HG03095 (cell line): ENCODE data around the gene TTLL5.
"Not testable (repeated sequence)": the region's sequence is repeated elsewhere in the genome, so short reads cannot be mapped to it uniquely, and the experiment has no call there.

Experiments used
- ATAC-seq: cut with Tn5 transposase; IDR thresholded peaks from one replicate; pipeline ENCODE4 v1.9.1; 2021; ENCODE audit warnings: moderate library complexity; ENCODE audit not compliant: unreplicated experiment

Gene TTLL5

DNA sequence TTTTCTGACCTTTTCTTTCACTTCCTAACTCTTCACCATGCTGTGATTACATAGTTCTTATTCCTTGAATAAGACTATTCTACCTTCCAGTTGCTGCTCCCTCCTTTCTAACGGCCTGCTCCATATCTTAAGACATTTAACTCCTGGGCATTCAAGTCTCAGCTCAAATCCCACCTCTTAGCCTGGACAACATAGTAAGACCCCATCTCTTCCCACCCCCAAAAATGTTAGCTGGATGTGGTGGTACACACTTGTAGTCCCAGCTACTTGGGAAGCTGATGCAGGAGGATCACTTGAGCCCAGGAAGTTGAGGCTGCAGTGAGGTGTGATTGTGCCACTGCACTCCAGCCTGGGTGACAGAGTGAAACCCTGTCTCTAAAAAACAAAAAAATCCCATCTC lies 11.3 kb upstream of the TTLL5 start:
- ATAC-seq, result no peak

DNA sequence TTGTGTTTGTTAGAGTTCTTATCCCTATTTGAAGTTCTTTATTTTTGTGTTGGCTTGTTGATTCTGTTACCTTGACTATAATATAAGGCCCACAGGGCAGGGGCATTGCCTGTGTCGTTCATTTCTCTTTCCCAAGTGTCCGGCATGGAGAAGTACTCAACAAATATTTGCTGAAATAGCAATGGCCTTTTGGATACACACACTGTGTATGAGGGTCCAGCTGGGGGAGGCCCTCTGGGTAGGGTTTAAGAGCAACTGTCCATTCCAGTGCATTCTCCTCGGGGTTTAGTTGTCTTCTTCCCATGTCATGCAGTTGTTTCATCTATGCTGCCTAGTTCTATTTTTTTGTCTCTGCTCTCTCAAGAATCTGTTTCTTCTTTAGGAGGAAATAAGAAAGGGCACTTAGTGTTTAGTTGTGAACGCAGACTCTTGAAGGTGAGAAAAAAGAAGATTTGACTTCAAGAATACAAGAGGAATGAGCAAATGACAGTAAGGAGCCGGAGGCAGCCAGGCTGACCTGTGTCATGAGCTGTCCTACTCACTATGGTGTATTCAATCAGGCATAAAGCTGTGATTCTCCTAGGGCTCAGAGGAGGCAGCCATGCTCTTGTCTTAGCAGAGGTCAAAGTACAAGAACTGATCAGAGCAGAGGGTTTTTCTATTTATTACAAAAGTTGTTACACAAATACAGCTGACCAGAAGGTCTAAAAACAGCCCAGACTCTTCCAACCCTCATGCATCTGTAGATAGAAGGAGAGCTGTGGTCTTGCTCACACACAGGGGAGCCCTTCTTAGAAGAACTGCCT lies 10.6 kb upstream of the TTLL5 start:
- no peak for ATAC-seq

DNA sequence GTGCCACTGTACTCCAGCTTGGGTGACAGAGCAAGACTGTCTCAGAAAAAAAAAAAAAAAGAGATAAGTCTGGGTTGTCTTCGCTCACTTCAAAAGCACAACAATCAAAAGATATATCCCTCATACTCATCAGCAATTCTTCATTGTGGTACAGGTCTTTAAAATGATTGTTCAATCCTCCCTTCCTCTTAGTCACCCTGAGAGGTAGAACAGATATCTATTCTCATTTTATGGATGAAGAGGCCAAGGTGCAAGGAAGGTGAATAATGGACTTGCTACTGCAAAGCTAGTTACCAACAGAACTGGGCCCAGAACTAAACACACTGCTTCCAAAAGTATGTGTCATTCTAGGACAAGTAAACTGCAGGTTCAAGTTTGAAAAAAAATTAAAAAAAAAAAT lies 7.5 kb upstream of the TTLL5 start:
- ATAC-seq, result no peak

DNA sequence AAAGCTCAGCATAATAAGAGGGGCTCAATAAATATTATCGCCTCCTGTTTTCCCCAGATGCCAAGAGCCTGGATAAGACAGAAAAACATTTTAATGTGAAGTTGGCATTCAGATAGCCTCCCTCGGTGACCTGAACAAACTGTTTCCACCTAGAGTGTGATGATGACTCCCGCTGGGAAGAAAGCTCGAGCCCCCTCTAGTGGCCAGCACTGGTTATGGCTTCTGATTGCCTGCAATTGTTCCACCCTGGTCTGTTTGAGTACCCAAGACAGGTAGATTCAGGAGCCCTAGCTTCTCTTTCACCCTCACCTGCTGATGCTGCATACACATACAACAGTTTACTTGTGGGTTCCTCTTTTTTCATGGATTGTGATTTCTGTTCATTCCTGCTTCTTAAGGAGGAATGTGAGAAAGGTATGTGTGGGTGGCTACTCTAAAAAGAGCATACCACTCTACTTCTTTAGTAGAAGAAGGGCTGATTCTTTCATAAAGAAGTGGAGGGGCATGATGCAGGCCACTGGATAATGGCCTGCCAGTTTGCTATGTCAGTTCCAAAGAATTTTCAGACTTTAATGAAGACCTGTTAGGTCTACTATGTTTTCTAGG lies 6.8 kb upstream of the TTLL5 start:
- peak; percentile 69 for ATAC-seq

DNA sequence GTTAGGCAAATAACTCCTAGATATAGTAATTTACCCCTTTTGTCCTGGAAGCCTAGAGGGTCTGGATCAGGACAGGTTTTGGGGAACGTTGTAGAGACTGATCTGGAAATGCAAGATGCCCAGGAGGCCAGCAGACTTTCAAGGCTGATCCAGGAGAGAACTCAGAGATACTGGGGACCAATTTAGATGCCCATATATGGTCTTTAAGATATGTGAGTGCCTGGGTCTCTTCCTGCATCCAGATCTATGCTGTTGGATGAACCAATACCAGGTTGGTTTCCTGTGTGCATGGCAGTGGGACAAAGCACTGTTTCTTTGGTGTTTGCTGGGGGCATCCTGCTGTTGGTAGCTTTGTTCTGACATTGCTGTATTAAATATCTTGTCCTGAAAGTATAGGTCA lies 5.8 kb upstream of the TTLL5 start:
- no peak for ATAC-seq

DNA sequence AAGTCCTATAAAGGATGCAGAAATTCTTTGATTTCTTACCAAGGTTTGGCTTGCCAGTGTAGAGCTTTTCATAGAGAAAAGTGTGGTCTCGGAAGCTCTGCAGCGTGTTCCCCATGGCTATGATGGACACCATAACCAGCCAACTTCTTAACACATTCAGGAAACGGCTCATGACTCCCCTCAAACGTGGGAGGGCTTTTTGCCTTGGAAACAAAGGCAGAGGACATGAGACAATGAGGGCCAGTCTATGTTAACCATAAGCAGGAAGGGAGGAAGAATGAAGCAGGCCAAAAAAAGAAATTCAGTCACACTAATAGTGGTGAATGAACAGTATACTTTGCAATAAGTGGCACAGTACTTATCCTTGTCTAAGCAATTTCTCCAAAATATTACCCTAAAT lies 3.7 kb upstream of the TTLL5 start:
- no peak for ATAC-seq

DNA sequence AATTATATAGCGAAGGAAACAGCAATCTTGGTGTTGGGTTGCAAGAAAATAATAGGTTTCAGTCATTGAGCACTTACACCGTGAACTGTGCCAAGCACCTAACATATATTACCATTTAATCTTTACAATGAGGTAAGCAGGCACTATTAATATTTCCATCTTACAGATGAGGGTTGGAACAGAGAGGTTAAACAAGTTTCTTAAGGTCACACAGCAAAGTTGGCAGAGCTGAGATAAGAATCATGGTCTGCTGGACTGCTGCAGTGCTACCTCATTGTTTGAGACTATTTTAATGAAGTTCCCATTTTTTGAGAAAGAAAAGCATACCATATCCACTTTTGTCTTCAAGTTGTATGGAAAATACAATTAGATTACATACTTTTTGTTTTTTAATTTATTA lies 2.1 kb upstream of the TTLL5 start:
- no peak for ATAC-seq

DNA sequence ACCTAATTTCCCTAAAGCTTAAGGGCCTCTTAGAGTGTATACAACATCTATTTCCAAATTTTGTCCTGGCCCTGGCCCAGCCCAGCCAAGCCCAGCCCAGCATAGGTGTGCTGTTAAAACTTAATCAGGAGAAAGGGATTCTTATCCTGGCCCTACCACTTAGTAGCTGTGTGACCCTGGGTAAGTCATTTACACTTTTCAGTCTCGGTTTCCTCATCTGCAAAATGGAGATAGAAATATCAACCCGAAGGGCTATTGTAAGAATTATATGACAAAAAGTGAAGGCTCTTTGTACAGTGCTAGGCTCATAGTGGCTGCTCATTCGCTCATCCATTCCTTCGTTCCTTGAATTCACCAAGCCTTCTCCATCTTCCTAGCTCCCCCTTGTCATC lies 812 bp upstream of the TTLL5 start:
- ATAC-seq, result no peak

DNA sequence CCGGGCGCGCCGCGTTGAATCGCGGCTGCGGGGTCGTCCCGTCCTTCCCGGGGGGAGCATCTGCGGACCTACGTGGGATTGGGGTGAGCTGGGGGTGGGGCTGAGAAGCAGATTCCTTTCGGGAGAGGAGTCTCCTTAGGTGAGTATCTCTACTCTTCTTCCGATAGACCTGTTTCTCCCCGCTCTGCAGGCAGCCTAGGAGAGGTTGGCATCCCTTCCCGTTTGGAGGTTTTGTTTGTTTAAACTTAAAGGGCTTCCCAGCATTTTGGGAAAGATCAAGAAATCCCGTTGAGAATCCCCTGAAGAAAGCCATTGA lies 411 bp downstream of the TTLL5 start:
- no peak for ATAC-seq

DNA sequence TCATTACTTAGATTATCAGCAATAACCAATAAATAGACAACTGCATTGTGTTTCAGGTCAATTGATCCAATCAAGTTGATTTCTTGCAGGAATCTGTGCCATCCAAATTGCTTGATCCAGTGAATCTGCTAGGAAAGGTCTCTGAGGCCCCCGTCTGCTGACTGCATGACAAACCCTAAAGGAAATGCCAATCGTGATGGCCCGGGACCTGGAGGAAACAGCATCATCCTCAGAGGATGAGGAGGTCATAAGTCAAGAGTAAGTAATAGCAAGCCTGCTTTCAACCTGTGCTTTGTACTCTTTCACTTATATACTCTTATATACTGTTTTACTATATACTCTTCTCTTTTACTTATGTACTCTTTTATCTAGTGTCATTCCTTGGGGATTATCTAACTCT lies 1.9 kb downstream of the TTLL5 start:
- ATAC-seq, result no peak

DNA sequence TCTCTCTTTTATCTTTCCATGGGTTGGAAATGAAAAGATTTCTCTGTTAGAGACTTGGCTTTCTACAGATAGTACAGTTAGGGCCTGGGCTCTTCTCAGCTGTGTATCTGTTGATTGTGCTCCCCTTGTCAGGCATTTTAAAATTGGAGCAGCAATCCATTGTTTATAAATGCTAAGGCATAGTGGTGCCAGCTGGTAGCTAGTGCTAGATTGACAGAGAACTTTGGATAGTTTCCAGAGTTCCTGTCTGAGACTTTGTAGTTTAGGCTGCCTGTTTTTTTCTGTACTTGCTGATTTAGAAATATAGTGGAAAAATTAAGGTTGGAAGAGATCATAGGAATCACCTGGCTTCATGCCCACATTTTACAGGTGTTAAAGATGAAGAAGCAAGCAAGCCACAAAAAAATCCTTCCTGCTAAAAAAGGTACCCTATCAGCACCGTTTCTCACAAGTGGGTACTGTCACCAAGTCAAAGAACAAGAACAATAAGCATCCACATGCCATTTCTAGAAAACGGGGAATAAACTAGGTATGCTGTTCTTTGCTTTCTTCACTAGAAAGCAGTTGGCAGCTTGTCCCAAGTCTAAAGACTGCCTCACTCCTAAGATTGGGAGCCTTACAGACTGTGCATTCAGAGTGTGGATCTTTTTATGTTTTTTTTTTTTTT lies 6.2 kb downstream of the TTLL5 start:
- ATAC-seq, result no peak

DNA sequence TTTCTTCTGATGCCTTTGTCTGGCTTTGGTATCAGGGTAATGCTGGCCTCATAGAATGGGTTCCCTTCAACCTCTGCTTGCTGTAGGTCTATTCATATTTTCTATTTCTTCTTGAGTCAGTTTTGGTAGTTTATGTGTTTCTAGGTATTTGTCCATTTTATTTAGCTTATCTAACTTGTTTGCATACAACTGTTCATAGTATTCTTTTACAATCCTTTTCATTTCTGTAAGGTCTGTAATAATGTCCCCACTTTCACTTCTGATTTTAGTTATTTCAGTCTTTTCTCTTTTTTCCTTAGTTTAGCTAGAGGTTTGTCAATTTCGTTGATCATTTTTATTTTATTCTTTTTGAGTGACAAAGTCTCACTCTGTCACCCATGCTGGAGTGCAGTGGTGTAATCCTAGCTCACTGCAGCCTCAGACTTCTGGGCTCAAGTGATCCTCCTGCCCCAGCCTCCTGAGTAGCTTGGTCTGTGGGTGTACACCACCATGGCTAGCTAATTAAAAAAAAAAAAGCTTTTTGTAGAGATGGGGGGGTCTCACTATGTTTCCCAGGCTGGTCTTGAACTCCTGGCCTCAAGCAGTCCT lies 11.7 kb downstream of the TTLL5 start:
- ATAC-seq, result no peak

DNA sequence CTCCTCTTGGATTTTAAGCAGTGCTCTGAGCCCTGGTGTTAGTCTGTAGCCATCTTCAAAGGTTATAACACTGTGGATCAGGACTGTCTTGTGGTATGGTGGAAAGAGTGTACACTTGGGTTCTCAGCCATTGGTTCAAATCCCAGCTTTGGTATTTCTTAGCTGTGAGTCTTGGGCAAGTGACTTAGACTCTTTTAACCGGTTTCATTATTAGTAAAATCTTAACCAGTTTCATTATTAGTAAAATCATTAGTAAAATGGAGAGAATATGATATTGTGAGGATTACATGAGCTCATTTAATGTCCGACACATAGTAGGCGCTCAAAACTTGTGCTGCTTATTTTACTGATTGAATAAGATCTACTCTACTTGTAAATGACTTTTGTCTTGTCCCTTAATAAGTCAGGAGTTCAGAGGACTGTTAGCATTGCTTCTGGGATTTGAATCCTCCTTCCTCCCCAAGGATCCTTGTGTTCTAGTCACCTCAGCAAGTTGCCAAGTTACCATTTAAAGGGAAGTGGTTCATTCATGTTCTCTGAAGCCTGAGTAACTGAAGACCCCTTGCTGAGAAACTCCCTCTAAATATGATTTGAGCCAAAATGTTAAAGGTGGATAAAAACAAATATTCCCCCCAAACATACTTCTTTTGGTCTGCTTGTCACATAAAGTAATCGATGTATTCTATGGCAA lies 12.4 kb downstream of the TTLL5 start:
- ATAC-seq, result no peak

DNA sequence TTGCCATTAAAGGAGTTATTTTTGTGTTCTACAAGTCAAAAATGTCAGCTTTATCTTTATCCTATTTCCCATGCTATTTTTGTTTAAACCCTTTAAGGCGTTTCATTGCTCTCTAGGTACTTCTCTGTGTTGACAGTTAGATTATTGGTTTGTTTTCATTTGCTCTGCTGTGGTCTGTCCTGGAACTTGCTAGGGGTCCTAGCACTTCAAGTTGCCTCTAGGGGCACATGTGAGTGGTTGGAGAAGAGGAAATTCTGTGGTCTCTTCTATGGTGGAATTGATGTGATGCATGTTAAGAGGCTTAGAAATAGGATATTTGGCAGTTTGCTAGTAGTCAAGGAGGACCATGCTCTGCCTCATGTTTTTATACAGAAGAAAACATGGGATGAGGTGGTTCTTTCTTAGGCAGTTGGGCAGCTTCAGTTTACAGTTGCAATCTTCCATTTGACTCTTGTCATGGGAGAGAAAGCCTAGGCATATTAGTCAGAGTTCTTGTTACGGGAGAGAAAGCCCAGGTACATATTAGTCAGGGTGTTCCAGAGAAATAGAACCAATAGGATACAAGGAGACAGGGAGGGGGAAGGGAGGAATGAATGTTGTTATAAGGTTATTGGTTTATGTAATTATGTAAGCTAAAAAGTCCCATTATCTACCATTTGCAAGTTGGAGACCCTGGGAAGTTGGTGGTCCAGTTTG lies 14.4 kb downstream of the TTLL5 start:
- no peak for ATAC-seq

DNA sequence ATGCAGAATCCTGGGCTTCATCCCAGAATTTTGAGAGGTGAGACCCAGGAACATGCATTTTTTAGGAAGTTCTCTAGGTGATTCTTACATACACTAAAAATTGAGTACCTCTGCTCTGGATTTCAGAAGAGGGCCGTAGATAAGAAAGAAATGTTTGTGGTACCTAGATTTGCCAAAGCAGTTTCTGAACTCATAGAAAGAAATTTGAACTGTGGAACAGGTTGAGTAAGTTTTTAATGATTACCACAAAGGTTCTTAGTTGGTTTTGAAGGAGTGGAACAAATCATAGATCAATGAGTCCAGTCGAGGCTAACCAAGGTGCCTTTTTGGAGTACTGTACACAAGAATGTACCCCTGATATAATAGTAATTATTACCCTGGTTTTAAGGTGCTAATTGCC lies 24.9 kb downstream of the TTLL5 start:
- no peak for ATAC-seq

DNA sequence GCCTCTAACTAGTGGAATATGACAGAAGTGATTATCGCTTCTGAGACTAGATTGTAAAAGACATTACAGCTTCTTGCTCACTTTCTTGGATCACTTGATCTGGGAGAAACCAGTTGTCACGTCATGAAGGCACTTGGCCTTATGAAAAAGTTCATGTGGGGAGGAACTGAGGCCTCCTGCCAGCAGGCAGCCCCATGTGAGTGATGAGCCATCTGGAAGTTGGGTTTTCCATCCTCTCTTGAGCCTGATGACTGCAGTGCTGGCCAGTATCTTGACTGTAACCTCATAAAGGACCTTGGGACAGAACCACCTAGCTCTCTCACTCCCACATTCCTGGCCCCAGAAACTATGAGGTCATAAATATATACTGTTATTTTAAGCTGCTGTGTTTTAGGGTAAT lies 28.0 kb downstream of the TTLL5 start:
- no peak for ATAC-seq

DNA sequence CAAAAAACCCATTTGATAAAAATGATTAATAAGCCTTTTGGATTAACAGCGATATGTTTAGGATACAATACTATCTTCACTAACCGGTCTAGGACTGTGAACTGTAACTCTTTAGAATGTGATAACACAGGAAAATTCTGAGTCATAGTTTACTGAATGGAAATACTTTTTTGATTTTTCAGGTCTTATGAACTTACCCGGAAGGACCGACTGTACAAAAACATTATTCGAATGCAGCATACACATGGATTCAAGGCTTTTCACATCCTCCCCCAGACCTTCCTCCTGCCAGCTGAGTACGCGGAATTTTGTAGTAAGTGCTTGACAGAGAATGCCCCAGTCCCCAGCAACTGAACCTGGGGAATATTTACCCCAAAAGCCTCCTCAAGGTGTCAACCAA lies 29.0 kb downstream of the TTLL5 start:
- ATAC-seq, result no peak

DNA sequence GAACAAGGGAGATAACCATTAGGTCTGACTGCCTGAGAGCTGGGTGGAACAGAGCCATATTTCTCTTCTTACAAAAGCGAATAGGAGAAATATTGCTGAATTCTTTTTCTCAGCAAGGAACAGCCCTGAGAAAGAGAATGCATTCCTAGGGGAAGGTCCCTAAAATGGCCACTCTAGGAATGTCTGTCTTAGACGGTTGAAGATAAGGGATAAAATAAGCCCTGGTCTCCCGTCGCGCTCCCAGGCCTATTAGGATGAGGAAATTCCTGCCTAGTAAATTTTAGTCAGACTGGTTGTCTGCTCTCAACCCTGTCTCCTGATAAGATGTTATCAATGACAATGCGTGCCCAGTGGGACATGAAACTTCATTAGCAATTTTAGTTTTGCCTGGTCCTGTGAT lies 34.0 kb downstream of the TTLL5 start:
- ATAC-seq, result not testable (repeated sequence)

DNA sequence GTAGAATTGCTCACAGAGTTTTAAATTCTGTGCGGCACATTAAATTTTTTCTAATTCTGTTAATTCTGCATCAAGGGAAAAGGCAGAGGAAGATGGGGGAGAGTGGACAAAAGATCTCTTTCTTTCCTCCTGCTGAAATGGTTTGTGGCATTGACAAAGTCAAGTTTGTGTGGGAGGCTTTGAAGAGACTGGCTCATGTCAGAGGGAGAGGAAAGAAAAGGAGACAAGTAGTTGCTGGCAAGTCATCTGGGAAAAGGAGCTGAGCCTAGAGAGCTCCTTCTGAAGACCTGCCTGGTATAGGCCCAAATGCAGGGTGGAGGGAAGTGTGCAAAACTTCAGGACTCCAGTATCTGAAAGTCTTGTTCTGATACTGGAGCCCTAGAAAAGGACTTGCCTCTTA lies 36.3 kb downstream of the TTLL5 start:
- ATAC-seq, result no peak

DNA sequence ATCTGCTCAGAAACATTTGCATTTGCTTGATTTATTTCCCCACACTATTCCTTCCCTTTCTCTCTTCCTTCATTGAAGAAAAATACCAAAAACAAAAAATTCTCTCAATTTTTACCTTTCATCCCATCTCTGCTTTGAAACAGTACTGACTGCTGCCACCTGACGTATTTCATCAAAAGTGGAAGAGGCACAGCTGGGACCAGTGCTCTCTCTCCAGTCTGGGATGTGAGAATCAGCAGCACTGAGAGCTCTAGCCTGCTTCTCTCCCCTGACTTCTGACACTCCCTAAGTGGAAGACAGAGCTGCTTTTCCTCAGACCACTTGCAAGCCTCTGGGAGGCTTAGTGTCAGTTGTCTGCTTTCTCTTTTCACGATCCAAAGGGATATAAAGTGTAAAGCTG lies 36.9 kb downstream of the TTLL5 start:
- no peak for ATAC-seq

DNA sequence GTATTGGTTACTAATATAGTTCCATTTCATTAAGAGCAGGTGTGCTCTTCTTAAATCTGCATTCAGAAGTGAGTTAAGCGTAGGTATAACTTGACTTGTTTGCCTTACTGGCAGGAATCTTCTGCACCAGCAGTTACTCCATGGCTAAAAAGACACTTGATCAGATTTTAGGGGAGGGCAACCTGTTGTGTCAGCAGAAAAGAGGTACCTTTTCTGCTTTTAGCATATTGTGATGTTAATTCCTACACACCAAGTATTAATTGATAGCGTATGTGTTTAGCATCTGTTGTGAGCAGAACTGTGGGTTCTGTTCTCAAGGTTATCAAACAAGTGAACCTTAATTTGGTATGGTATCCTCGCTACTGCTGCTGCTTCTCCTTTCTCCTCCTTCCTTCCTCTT lies 38.3 kb downstream of the TTLL5 start:
- no peak for ATAC-seq
